Muscle layer of duodenum (tissue), 2 donors: ENCODE results near the gene PEAK3.

Experiments
- H3K27ac ChIP-seq: one replicate; pipeline ENCODE4 v1.7.0; 2013; ENCODE audit warnings: mild to moderate bottlenecking, low read length
- H3K27me3 ChIP-seq: one replicate; pipeline ENCODE4 v1.7.0; 2013; ENCODE audit warnings: low read depth, mild to moderate bottlenecking, control low read depth, low read length
- H3K36me3 ChIP-seq, 2 donors: one replicate each; pipeline ENCODE4 v1.7.0; 2013; ENCODE audit warnings: low read length in 2 of 2, control low read depth in 1 of 2, mild to moderate bottlenecking in 1 of 2; ENCODE audit not compliant: insufficient read depth in 2 of 2, control insufficient read depth in 1 of 2
- H3K4me1 ChIP-seq, 2 donors: one replicate each; pipeline ENCODE4 v1.7.0; 2013; ENCODE audit warnings: low read length in 2 of 2, mild to moderate bottlenecking in 2 of 2, control low read depth in 1 of 2, moderate library complexity in 1 of 2; ENCODE audit not compliant: insufficient read depth in 2 of 2, control insufficient read depth in 1 of 2
- H3K4me3 ChIP-seq, 2 donors: one replicate each; pipeline ENCODE4 v1.7.0; 2013; ENCODE audit warnings: low read length in 2 of 2, low read depth in 1 of 2, mild to moderate bottlenecking in 1 of 2
- H3K9me3 ChIP-seq, 2 donors: one replicate each; pipeline ENCODE4 v1.7.0; 2013; ENCODE audit warnings: low read length in 2 of 2, control low read depth in 1 of 2, mild to moderate bottlenecking in 1 of 2; ENCODE audit not compliant: control insufficient read depth in 1 of 2
- donor health status: healthy.

PEAK3 gene

GRCh38 chr19:2300533-2300932 lies 18.6 kb upstream of the PEAK3 start:
- H3K27me3 ChIP-seq: peaks cover 3% of the 10 kb centered on the region
- no peaks in the 10 kb centered on the region for H3K9me3 ChIP-seq
- H3K36me3 ChIP-seq: no peaks in the 10 kb centered on the region
- peaks cover 0 to 8% of the 10 kb centered on the region in 2 donors for H3K4me1 ChIP-seq
- no peak overlapping the region for H3K27ac ChIP-seq
- no peak overlapping the region for H3K4me3 ChIP-seq

- H3K36me3 ChIP-seq: no peaks in the 10 kb centered on the region
Observed at GRCh38 chr19:2296141-2296540, 14.2 kb upstream of the PEAK3 start.

DNA sequence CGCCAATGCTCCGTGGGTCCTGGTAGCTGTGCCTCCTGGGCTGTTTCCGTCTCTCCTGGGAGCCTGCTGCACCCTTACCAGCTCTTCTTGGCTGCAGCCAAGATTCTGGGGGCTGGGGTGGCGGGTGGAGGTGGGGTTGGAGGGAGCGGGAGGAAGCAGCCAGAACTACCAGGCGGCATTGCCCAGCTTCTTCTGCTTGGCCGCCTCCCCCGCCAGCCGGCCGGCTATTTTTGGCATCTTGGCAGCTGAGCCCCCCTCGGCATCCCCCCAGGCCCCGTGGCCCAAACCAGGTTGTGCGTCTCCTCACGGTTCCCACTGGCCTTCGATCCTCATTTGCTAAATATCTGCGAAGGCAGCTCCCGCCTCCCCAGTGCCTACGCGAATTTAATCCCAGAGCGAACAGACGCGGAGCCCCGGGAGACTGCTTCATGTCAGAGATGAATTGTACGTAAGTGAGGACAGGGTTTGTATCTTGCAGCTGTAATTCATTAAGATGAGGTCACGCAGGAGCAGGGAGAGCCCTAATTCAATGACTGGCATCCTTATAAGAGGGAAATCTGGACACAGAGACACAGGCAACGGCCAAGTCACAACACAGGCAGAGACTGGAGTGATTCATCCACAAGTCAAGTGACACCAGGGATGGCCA lies 12.8 kb upstream of the PEAK3 start:
- no peak overlapping the region for H3K27ac ChIP-seq
- peaks cover 10% of the 10 kb centered on the region for H3K27me3 ChIP-seq
- no peaks in the 10 kb centered on the region for H3K36me3 ChIP-seq

More at GRCh38 chr19:2296141-2296540, 14.2 kb upstream of the PEAK3 start:
- Histone ChIP-seq H3K27me3 (peaks cover 4% of the 10 kb centered on the region), H3K4me1 (peaks cover 0 to 19% of the 10 kb centered on the region in 2 donors), H3K9me3 (no peaks in the 10 kb centered on the region), H3K4me3 (no peak overlapping the region), H3K27ac (no peak overlapping the region)

GRCh38 chr19:2291185-2291751 lies 9.3 kb upstream of the PEAK3 start:
- no peaks in the 10 kb centered on the region for H3K36me3 ChIP-seq
- peaks cover 0 to 38% of the 10 kb centered on the region in 2 donors for H3K4me1 ChIP-seq
- H3K27me3 ChIP-seq: peaks cover 18% of the 10 kb centered on the region
- H3K4me3 ChIP-seq: peak overlapping the region in 1 of 2 donors; percentile 54
- no peak overlapping the region for H3K27ac ChIP-seq
- H3K9me3 ChIP-seq: no peaks in the 10 kb centered on the region

More for the DNA sequence above, 12.8 kb upstream of the PEAK3 start:
- Histone ChIP-seq H3K4me3 (peak overlapping the region in 1 of 2 donors; percentile 40), H3K9me3 (no peaks in the 10 kb centered on the region), H3K4me1 (peaks cover 0 to 32% of the 10 kb centered on the region in 2 donors)

- peaks cover 18% of the 10 kb centered on the region for H3K27me3 ChIP-seq
- no peaks in the 10 kb centered on the region for H3K9me3 ChIP-seq
- no peaks in the 10 kb centered on the region for H3K36me3 ChIP-seq
- H3K4me1 ChIP-seq: peaks cover 0 to 38% of the 10 kb centered on the region in 2 donors
- no peak overlapping the region for H3K27ac ChIP-seq
- peak overlapping the region; percentile 26 to 54 for H3K4me3 ChIP-seq
Observed at GRCh38 chr19:2290441-2291184, 8.6 kb upstream of the PEAK3 start.

GRCh38 chr19:2289714-2290435 lies 7.9 kb upstream of the PEAK3 start:
- Histone ChIP-seq H3K36me3 (no peaks in the 10 kb centered on the region), H3K9me3 (no peaks in the 10 kb centered on the region), H3K27me3 (peaks cover 18% of the 10 kb centered on the region), H3K4me1 (peaks cover 0 to 36% of the 10 kb centered on the region in 2 donors), H3K4me3 (peak overlapping the region in 1 of 2 donors; percentile 54), H3K27ac (no peak overlapping the region)

- peaks cover 0 to 28% of the 10 kb centered on the region in 2 donors for H3K4me1 ChIP-seq
- no peaks in the 10 kb centered on the region for H3K36me3 ChIP-seq
- no peaks in the 10 kb centered on the region for H3K9me3 ChIP-seq
- H3K27ac ChIP-seq: no peak overlapping the region
- peak overlapping the region in 1 of 2 donors; percentile 54 for H3K4me3 ChIP-seq
- H3K27me3 ChIP-seq: peaks cover 18% of the 10 kb centered on the region
Observed at GRCh38 chr19:2288818-2289713, 7.1 kb upstream of the PEAK3 start.

DNA sequence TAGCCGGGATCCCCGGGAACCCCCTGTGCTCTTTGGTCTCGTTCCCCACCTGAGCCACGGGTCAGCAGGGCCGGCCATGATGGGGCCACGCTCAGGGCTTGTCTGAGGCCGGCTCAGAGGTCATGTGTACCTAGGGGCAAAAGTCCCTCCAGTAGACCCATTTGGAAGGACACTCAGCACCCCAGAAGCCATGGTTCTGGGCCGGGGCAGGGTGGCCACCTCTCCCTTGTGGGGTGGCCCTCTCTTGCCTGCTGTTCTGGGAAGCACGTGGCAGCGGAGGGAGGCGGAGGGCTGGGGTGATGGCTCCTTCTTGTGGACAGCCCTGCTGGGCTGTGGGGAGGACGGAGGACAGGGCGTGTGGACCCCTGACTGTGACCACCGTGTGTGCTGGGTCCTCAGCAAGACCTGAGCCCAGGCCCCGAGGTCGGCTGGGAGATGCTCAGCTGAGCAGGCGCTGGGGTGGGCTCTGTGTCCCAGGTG lies 6.4 kb upstream of the PEAK3 start:
- Histone ChIP-seq H3K36me3 (no peaks in the 10 kb centered on the region), H3K9me3 (no peaks in the 10 kb centered on the region), H3K27me3 (peaks cover 14% of the 10 kb centered on the region), H3K4me1 (peaks cover 0 to 26% of the 10 kb centered on the region in 2 donors), H3K4me3 (no peak overlapping the region), H3K27ac (no peak overlapping the region)

DNA sequence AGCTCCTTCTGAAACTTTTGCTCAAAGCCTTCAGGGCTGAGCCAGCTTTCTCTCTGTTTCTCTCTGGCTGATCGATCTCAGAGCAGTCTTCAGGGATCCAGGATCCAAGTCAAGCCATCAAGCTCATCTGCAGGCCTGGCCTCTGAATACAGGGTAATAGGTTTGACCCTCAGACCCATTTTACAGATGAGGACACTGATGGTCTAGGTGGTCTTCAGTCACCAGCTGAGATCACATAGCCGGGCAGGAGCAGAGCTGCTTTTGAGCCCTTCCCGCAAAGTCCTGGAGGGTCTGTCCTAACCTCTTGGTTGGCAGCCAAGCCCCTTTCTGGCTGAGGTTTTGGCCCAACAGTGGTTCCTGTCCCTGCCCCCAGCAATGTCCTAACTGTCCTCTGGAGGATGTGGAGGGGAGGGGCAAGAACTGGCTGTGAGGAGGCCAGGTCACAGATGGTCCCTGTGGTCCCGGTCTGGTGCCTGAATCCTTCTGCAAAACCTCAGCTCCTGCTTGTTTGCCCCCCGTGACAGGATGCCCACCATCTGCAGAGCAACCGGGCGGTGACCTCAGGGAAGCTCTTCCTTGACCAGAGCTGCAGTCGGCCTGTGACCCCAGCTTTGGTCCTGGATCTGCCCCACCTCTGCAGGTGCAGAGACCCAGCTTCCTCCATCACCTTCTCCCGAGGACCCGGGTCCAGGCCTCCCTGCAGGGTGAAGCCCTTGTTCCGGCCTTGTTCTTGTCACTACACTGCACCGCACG lies 5.8 kb upstream of the PEAK3 start:
- H3K9me3 ChIP-seq: no peaks in the 10 kb centered on the region
- H3K27me3 ChIP-seq: peaks cover 14% of the 10 kb centered on the region
- no peak overlapping the region for H3K27ac ChIP-seq
- H3K4me1 ChIP-seq: peaks cover 0 to 26% of the 10 kb centered on the region in 2 donors
- H3K4me3 ChIP-seq: no peak overlapping the region
- H3K36me3 ChIP-seq: no peaks in the 10 kb centered on the region
